Activated CD4-positive, CD25-positive, alpha-beta regulatory T cell (primary cell): ENCODE results near the gene SLC25A43.

Source experiments
- DNase-seq, 4 experiments: peaks; one replicate each; lab custom pipeline; 2025; lab: John Stamatoyannopoulos, UW

Gene SLC25A43

DNA sequence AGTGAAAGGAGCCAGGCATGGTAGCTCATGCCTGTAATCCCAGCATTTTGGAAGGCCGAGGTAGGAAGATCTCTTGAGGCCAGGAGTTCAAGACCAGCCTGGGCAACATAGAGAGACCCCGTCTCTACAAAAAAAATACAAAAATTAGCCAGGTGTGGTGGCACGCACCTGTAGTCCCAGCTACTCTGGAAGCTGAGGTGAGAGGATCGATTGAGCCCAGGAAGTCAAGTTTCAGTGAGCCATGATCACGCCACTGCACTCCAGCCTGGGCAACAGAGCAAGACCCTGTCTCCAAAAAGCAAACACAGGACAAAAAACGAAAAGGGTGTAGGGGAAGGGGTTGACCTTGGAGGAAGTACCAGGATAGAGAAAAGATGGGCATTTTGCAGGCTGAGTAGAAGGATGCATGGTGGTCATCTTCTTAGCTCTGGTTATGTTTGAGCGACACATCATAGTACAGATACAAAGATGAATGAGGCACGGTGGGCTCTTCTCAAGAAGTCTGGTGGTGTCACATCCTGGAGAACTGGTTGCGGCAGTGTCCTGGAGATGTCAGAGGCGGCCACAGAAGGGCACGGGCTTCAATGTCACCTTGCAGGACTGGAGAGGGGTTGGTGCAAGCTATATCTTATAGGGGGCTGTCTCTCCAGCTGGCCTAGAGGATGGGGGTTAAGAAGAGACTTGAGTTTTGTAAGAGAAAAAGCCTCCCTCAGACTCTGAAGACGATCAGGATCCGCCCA is 101.1 kb downstream of the SLC25A43 start:
- DNase-seq = no peak

DNA sequence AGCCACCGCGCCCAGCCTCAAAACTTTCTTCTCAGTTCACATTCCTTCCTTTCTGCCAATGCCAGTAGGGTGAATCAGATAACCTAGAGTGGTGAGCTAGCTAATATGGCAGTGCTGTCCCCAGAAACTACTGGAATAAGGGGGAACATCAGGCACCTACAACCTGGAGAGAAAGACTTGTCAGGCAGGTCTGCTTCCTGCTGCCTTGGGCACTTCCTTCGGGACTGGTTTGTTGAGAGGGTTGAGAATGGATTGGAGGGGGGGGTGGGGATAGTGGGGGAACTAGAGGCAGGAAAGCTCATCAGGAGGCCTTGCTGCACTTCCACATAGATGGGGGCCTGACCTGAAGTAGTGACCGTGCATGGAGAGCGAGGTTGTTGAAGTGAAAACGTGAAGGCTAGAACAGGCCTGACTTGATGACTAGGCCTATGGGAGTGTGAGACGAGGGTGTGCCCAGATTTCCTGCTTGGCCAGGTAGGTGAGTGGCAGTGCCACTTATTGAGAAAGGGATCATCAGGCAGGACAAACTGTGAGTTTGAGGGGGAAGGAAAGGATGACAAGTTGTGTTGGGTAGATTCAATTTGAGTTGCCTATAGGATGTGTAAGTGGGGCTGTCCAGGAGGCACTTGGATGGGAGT is 102.5 kb downstream of the SLC25A43 start:
- no peak for DNase-seq

DNA sequence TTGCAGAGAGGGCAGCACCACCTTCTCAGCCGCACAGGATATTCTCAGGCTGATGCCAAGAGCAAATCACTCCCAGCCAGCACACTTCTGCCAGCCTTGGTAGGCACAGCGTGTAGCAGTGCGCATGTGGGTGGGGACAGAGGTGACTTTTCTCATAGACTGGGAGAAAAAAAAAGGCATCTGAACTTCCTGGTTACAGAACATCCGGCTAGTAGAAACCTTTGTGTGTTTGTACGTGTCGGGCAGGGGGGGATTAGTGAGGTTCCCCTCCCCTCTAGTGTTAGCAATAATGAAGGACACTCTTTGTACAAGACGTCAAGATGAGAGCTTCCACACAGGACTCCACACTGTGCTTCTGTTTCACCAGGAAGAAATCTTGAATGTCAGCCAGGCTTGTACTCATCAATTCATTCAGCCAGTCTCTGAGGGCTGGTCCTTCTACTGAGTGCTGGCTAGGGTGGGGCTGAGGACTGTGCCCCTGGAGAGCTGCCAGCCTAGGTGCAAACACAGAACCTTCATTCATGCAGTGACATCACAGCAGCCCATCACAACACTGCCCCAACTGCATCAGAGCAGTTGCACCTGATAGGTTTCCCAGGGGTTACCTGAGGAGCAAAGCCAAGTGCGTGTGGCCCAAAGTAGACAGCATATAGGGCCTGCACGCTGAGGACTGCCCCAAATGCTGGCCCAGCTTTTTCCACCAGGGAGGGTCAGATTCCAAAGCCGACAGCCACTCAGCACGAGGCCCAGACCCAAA is 103.8 kb downstream of the SLC25A43 start:
- peak in 1 of 4 experiments; percentile 1 for DNase-seq

DNA sequence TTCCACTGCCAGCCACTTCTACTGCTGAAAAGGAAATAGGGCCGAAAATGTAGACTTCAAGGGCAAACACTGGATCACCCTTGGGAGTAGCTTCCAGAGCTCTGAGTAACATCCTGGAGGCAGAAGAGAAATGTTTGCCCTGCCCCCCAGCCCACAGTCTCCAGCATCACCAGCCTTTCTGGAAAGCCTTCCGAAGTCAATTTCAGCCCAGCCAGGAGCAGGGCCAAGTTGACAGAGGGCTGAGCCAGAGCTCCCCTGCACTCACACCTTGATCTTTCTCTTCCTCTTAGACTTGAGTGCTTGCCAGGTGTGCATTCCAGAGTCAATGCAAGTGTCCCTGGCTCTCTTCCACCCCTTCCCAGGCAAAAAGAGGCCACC is 104.3 kb downstream of the SLC25A43 start:
- DNase-seq = no peak
